B cell (primary cell): ENCODE data around the gene HIF3A. TPM values are rescaled to one million over a fixed set of nuclear protein-coding genes. Genes with fewer than 3 reads are reported as not detected.

Experiments used
- ATAC-seq: fragments of 200-7000 bp; cut with Tn5 transposase; one replicate; pipeline ENCODE4 v1.10.0; 2021; ENCODE audit warnings: low read depth, mild to moderate bottlenecking, moderate number of reproducible peaks, moderate library complexity
- CTCF ChIA-PET: fragments of 350-600 bp; sonication (Branson Sonifier 250); formaldehyde crosslinking; loops from one replicate; lab custom pipeline; 2021; ENCODE audit warnings: antibody characterized with exemption, inconsistent platforms; lab: Charles Lee
- POLR2A ChIA-PET: fragments of 350-600 bp; sonication (Branson Sonifier 250); formaldehyde crosslinking; loops from one replicate; lab custom pipeline; 2021; ENCODE audit warnings: antibody characterized with exemption; lab: Charles Lee
- DNase-seq: peaks from one replicate; pipeline ENCODE4 v3.0.0; 2013
- H2AFZ ChIP-seq: 2 replicates; pipeline ENCODE4 v1.6.1; 2012; ENCODE audit warnings: mild to moderate bottlenecking, low read depth, low read length; ENCODE audit not compliant: insufficient read depth, poor library complexity, severe bottlenecking
- H3K27ac ChIP-seq, 2 donors: 1 replicate in 1 of 2; 2 replicates in 1 of 2; pipeline ENCODE4 v1.5.1; 2012 to 2013; ENCODE audit warnings: low read length in 2 of 2, mild to moderate bottlenecking in 2 of 2, moderate library complexity in 1 of 2
- H3K27me3 ChIP-seq, 4 experiments: fragments of 200-600 bp in 1 of 4; sonication (generic) in 1 of 4; replicated peaks in 1 of 4; 1 replicate in 2 of 4; 2 replicates in 2 of 4; pipeline versions ENCODE4 v1.6.1 to v1.7.0; 2013 to 2016; ENCODE audit warnings: low read length in 3 of 4, mild to moderate bottlenecking in 2 of 4, mixed read lengths in 1 of 4, moderate library complexity in 1 of 4; ENCODE audit not compliant: insufficient read depth in 4 of 4, control insufficient read depth in 3 of 4; ENCODE audit errors: control extremely low read depth in 1 of 4
- H3K36me3 ChIP-seq, 2 experiments: replicated peaks in 1 of 2; 1 replicate in 1 of 2; 2 replicates in 1 of 2; pipeline versions ENCODE4 v1.6.1 to v1.7.1; 2013; ENCODE audit warnings: low read length in 1 of 2; ENCODE audit not compliant: insufficient read depth in 2 of 2, control insufficient read depth in 1 of 2; ENCODE audit errors: control extremely low read depth in 1 of 2, extremely low read depth in 1 of 2
- H3K4me1 ChIP-seq, 2 donors: fragments of 200-600 bp in 1 of 2; sonication (generic) in 1 of 2; 1 replicate in 1 of 2; 2 replicates in 1 of 2; pipeline versions ENCODE4 v1.5.1 to v1.6.1; 2013 to 2017; ENCODE audit warnings: low read length in 2 of 2; ENCODE audit not compliant: control insufficient read depth in 2 of 2, insufficient read depth in 2 of 2
- H3K4me2 ChIP-seq: replicated peaks from 2 replicates; pipeline ENCODE3; 2012; ENCODE audit warnings: mild to moderate bottlenecking, low read depth, low read length; ENCODE audit not compliant: poor library complexity, severe bottlenecking
- H3K4me3 ChIP-seq, 5 experiments: fragments of 200-600 bp in 1 of 5; sonication (generic) in 1 of 5; 1 replicate in 3 of 5; 2 replicates in 2 of 5; pipeline versions ENCODE4 v1.5.1 to v1.7.0; 2011 to 2016; ENCODE audit warnings: low read length in 4 of 5, mild to moderate bottlenecking in 4 of 5, low read depth in 2 of 5, control low read depth in 1 of 5, moderate library complexity in 1 of 5; ENCODE audit not compliant: insufficient read depth in 1 of 5; ENCODE audit errors: control extremely low read depth in 1 of 5, extremely low read depth in 1 of 5
- H3K79me2 ChIP-seq: fragments of 200-600 bp; sonication (generic); one replicate; pipeline ENCODE4 v1.6.0; 2016; ENCODE audit warnings: low read length; ENCODE audit not compliant: control insufficient read depth, insufficient read depth
- H3K9ac ChIP-seq: fragments of 200-600 bp; sonication (generic); 2 replicates; pipeline ENCODE4 v1.6.1; 2017; ENCODE audit warnings: mild to moderate bottlenecking, low read length, moderate library complexity
- H3K9me3 ChIP-seq, 3 donors: one replicate each; pipeline versions ENCODE4 v1.6.1 to v1.7.1; 2013; ENCODE audit warnings: low read length in 2 of 3; ENCODE audit not compliant: control insufficient read depth in 2 of 3, insufficient read depth in 1 of 3; ENCODE audit errors: control extremely low read depth in 1 of 3
- H4K20me1 ChIP-seq: 2 replicates; pipeline ENCODE4 v1.6.0; 2012; ENCODE audit warnings: mild to moderate bottlenecking, low read length; ENCODE audit not compliant: insufficient read depth, control insufficient read depth, poor library complexity, severe bottlenecking
- H3K27ac Mint-ChIP-seq: one replicate; pipeline ENCODE4 v1.8.0; 2021; ENCODE audit warnings: mixed read lengths
- H3K27me3 Mint-ChIP-seq: one replicate; pipeline ENCODE4 v1.8.0; 2021; ENCODE audit warnings: mixed read lengths
- H3K4me1 Mint-ChIP-seq: one replicate; pipeline ENCODE4 v1.8.0; 2021; ENCODE audit warnings: mixed read lengths
- H3K4me3 Mint-ChIP-seq: one replicate; pipeline ENCODE4 v1.8.0; 2021; ENCODE audit warnings: mixed read lengths
- H3K9me3 Mint-ChIP-seq: one replicate; pipeline ENCODE4 v1.8.0; 2022; ENCODE audit warnings: mixed read lengths; ENCODE audit not compliant: insufficient read depth
- CTCF ChIP-seq: fragments of 200-600 bp; IDR thresholded peaks from one replicate; pipeline ENCODE4 v1.8.0; 2022; ENCODE audit warnings: antibody characterized with exemption, mild to moderate bottlenecking
- EZH2 ChIP-seq: IDR thresholded peaks from 2 replicates; pipeline ENCODE4 v1.6.1; 2012; ENCODE audit warnings: borderline replicate concordance, low read depth, mild to moderate bottlenecking, moderate library complexity, low read length; ENCODE audit not compliant: insufficient read depth, poor library complexity, severe bottlenecking
- WGBS: methylation state at CpG from one replicate; pipeline ENCODE4 v1.1.5; 2013; ENCODE audit warnings: missing lambda C conversion rate; ENCODE audit not compliant: insufficient coverage; 5-methylcytosine and 5-hydroxymethylcytosine counted together
- intact Hi-C: fragments of 100-400 bp; cut with micrococcal nuclease; formaldehyde crosslinking; loops from one replicate; pipeline ENCODE4 v1.10.0; 2022
- polyA plus RNA-seq: library from polyadenylated mRNA; depleted of rRNA; stranded (reverse); fragments of >200 nt; gene quantifications from 2 replicates; pipeline ENCODE4 v1.2.3, GENCODE V29; 2012
- total RNA-seq, 2 donors: library from RNA; stranded (reverse); fragments of 120-200 nt in 1 of 2; gene quantifications; 1 replicate in 1 of 2; 2 replicates in 1 of 2; pipeline versions ENCODE4 v1.2.3 to v1.2.4, GENCODE V29; 2013 to 2022

The HIF3A gene
- total and polyA plus RNA-seq, 2 donors (not counting 1 experiment from before 2014, with no cell fraction given), result not detected

- ATAC-seq (no peak), DNase-seq (no peak)
- Histone ChIP-seq H3K36me3 (peaks cover 0 to 22% of the 10 kb centered on the region in 2 experiments), H3K9me3 (no peaks in the 10 kb centered on the region), H3K79me2 (peaks cover 67% of the 10 kb centered on the region), H4K20me1 (peaks cover 28% of the 10 kb centered on the region), H3K9ac (no peak overlapping the region), H3K4me1 (peaks cover 0 to 6% of the 10 kb centered on the region in 2 donors), H2AFZ (no peak overlapping the region), H3K4me3 (no peak overlapping the region), H3K27me3 (no peaks in the 10 kb centered on the region), H3K27ac (no peak overlapping the region), H3K4me2 (no peak overlapping the region)
- no peak overlapping the region for H3K27ac Mint-ChIP-seq
- no peaks in the 10 kb centered on the region for H3K9me3 Mint-ChIP-seq
- ChIA-PET CTCF (interaction anchor here (0.6 kb wide), 1 partner anchor 15 kb away, joined by 3 read pairs; no protein-coding TSS in a partner anchor), POLR2A (no interaction called here)
- 100% methylated on average over 1 of the region's 2 CpGs for WGBS
- H3K4me3 Mint-ChIP-seq, result no peak overlapping the region
- H3K27me3 Mint-ChIP-seq, result no peaks in the 10 kb centered on the region
- H3K4me1 Mint-ChIP-seq, result peaks cover 7% of the 10 kb centered on the region
- no peak for TF ChIP-seq EZH2
- no peak for TF ChIP-seq CTCF
- intact Hi-C loops, result no loop called here
These were observed 67.5 kb downstream of the HIF3A start for GRCh38 chr19:46364359-46364758.

GRCh38 chr19:46365561-46365960 is 68.7 kb downstream of the HIF3A start:
- CTCF ChIA-PET, result no interaction called here
- intact Hi-C loops, result no loop called here
- ATAC-seq, result no peak

More at GRCh38 chr19:46365561-46365960, 68.7 kb downstream of the HIF3A start:
- Mint-ChIP-seq H3K4me1 (peaks cover 7% of the 10 kb centered on the region), H3K9me3 (no peaks in the 10 kb centered on the region), H3K27me3 (no peaks in the 10 kb centered on the region), H3K4me3 (no peak overlapping the region), H3K27ac (no peak overlapping the region)
- POLR2A ChIA-PET, result no interaction called here
- Histone ChIP-seq H4K20me1 (peaks cover 29% of the 10 kb centered on the region), H3K27ac (no peak overlapping the region), H3K9me3 (no peaks in the 10 kb centered on the region), H3K4me3 (no peak overlapping the region), H2AFZ (no peak overlapping the region), H3K79me2 (peaks cover 63% of the 10 kb centered on the region), H3K27me3 (no peaks in the 10 kb centered on the region), H3K4me2 (no peak overlapping the region), H3K4me1 (peaks cover 0 to 6% of the 10 kb centered on the region in 2 donors), H3K36me3 (peaks cover 0 to 26% of the 10 kb centered on the region in 2 experiments), H3K9ac (no peak overlapping the region)
- TF ChIP-seq EZH2, result no peak
- no peak for TF ChIP-seq CTCF
- WGBS, result 83% methylated on average over 1 of the region's 4 CpGs
- no peak for DNase-seq
